Activated T-cell treated with anti-CD3 and anti-CD28 coated beads, Interleukin-2, amount 50 U/mL, for 72 hours (primary cell): ENCODE data around the gene MRC2. TPM values are rescaled to one million over a fixed set of nuclear protein-coding genes. Genes with fewer than 3 reads are reported as not detected.
A peak's percentile ranks its signal among the peaks of the same experiment; 100 is the strongest.
"Not testable (repeated sequence)": the region's sequence is repeated elsewhere in the genome, so short reads cannot be mapped to it uniquely, and the experiment has no call there.

Experiments used
- ATAC-seq, 2 donors: fragments of 150-1000 bp; cut with Tn5 transposase; replicated peaks in 1 of 2; 2 replicates each; pipeline ENCODE4 v1.10.0; 2021; ENCODE audit warnings: moderate library complexity in 2 of 2, mild to moderate bottlenecking in 1 of 2
- DNase-seq, 2 donors: peaks; one replicate each; pipeline ENCODE4 v3.0.0; 2021 to 2022; ENCODE audit warnings: mixed read lengths in 1 of 2
- H3K27ac Mint-ChIP-seq: one replicate; pipeline ENCODE4 v1.8.0; 2022; ENCODE audit warnings: mild to moderate bottlenecking, moderate library complexity, mixed read lengths
- H3K27me3 Mint-ChIP-seq: one replicate; pipeline ENCODE4 v1.8.0; 2022; ENCODE audit warnings: low read depth, mixed read lengths
- H3K36me3 Mint-ChIP-seq, 2 donors: one replicate each; pipeline ENCODE4 v1.8.0; 2022; ENCODE audit warnings: mixed read lengths in 2 of 2, mild to moderate bottlenecking in 1 of 2; ENCODE audit not compliant: insufficient read depth in 2 of 2
- H3K4me1 Mint-ChIP-seq: one replicate; pipeline ENCODE4 v1.8.0; 2022; ENCODE audit warnings: low read depth, mixed read lengths
- H3K4me3 Mint-ChIP-seq, 2 donors: one replicate each; pipeline ENCODE4 v1.8.0; 2022; ENCODE audit warnings: mild to moderate bottlenecking in 2 of 2, mixed read lengths in 2 of 2, moderate library complexity in 2 of 2
- H3K9me3 Mint-ChIP-seq, 2 donors: one replicate each; pipeline ENCODE4 v1.8.0; 2022; ENCODE audit warnings: mixed read lengths in 2 of 2
- total RNA-seq, 2 donors: library from RNA; stranded (reverse); gene quantifications; one replicate each; pipeline ENCODE4 v1.2.3, GENCODE V29; 2022

The MRC2 gene
- total RNA-seq, 2 donors from 2014 or later: 6.1 to 14.2 TPM

GRCh38 chr17:62689441-62690167, 62.1 kb downstream of the MRC2 start:
- no peak for DNase-seq
- Mint-ChIP-seq H3K36me3 (no peaks in the 10 kb centered on the region), H3K27ac (no peak overlapping the region), H3K4me3 (no peak overlapping the region), H3K27me3 (peaks cover 8% of the 10 kb centered on the region), H3K9me3 (no peaks in the 10 kb centered on the region), H3K4me1 (peaks cover 7% of the 10 kb centered on the region)
- no peak for ATAC-seq

GRCh38 chr17:62690168-62690897, 62.9 kb downstream of the MRC2 start:
- Mint-ChIP-seq H3K36me3 (no peaks in the 10 kb centered on the region), H3K27me3 (peaks cover 8% of the 10 kb centered on the region), H3K27ac (no peak overlapping the region), H3K4me3 (no peak overlapping the region), H3K9me3 (no peaks in the 10 kb centered on the region), H3K4me1 (peaks cover 1% of the 10 kb centered on the region)
- DNase-seq (no peak), ATAC-seq (no peak)

GRCh38 chr17:62691589-62691915, 64.1 kb downstream of the MRC2 start:
- not testable (repeated sequence) for DNase-seq, H3K9me3 Mint-ChIP-seq, ATAC-seq, H3K27ac Mint-ChIP-seq, H3K27me3 Mint-ChIP-seq, H3K4me1 Mint-ChIP-seq, H3K4me3 Mint-ChIP-seq, H3K36me3 Mint-ChIP-seq

- H3K4me1 Mint-ChIP-seq: no peaks in the 10 kb centered on the region
- H3K4me3 Mint-ChIP-seq: no peak overlapping the region
- H3K27me3 Mint-ChIP-seq: peaks cover 8% of the 10 kb centered on the region
- ATAC-seq: no peak
- H3K36me3 Mint-ChIP-seq: no peaks in the 10 kb centered on the region
- no peaks in the 10 kb centered on the region for H3K9me3 Mint-ChIP-seq
- no peak overlapping the region for H3K27ac Mint-ChIP-seq
- no peak for DNase-seq
These were observed 64.7 kb downstream of the MRC2 start for GRCh38 chr17:62692159-62692651.

GRCh38 chr17:62692721-62693431, 65.4 kb downstream of the MRC2 start:
- no peak overlapping the region for H3K27ac Mint-ChIP-seq
- H3K4me1 Mint-ChIP-seq: no peaks in the 10 kb centered on the region
- H3K9me3 Mint-ChIP-seq: no peaks in the 10 kb centered on the region
- ATAC-seq: peak in 1 of 2 donors; percentile 39
- no peaks in the 10 kb centered on the region for H3K36me3 Mint-ChIP-seq
- H3K4me3 Mint-ChIP-seq: no peak overlapping the region
- H3K27me3 Mint-ChIP-seq: peaks cover 8% of the 10 kb centered on the region
- no peak for DNase-seq

GRCh38 chr17:62693616-62694409, 66.3 kb downstream of the MRC2 start:
- H3K4me3 Mint-ChIP-seq: no peak overlapping the region
- H3K27me3 Mint-ChIP-seq: peaks cover 8% of the 10 kb centered on the region
- ATAC-seq: no peak
- no peaks in the 10 kb centered on the region for H3K36me3 Mint-ChIP-seq
- no peak overlapping the region for H3K27ac Mint-ChIP-seq
- DNase-seq: no peak
- no peaks in the 10 kb centered on the region for H3K9me3 Mint-ChIP-seq
- no peaks in the 10 kb centered on the region for H3K4me1 Mint-ChIP-seq

GRCh38 chr17:62695093-62695738, 67.7 kb downstream of the MRC2 start:
- DNase-seq, ATAC-seq, H3K4me1 Mint-ChIP-seq, H3K4me3 Mint-ChIP-seq, H3K9me3 Mint-ChIP-seq, H3K27ac Mint-ChIP-seq, H3K36me3 Mint-ChIP-seq: not testable (repeated sequence)
- peaks cover 18% of the 10 kb centered on the region for H3K27me3 Mint-ChIP-seq

- H3K27me3 Mint-ChIP-seq: peaks cover 18% of the 10 kb centered on the region
- H3K36me3 Mint-ChIP-seq: no peaks in the 10 kb centered on the region
- no peak overlapping the region for H3K27ac Mint-ChIP-seq
- H3K4me3 Mint-ChIP-seq: no peak overlapping the region
- no peak for ATAC-seq
- no peak for DNase-seq
- H3K4me1 Mint-ChIP-seq: no peaks in the 10 kb centered on the region
- H3K9me3 Mint-ChIP-seq: no peaks in the 10 kb centered on the region
These were observed 68.8 kb downstream of the MRC2 start for GRCh38 chr17:62696256-62696655.

- no peaks in the 10 kb centered on the region for H3K4me1 Mint-ChIP-seq
- H3K27me3 Mint-ChIP-seq: peaks cover 18% of the 10 kb centered on the region
- no peak overlapping the region for H3K4me3 Mint-ChIP-seq
- ATAC-seq (no peak), DNase-seq (no peak)
- H3K27ac Mint-ChIP-seq: no peak overlapping the region
- no peaks in the 10 kb centered on the region for H3K9me3 Mint-ChIP-seq
- no peaks in the 10 kb centered on the region for H3K36me3 Mint-ChIP-seq
These were observed 69.4 kb downstream of the MRC2 start for GRCh38 chr17:62696726-62697490.

- not testable (repeated sequence) for H3K36me3 Mint-ChIP-seq, H3K9me3 Mint-ChIP-seq, H3K4me3 Mint-ChIP-seq, DNase-seq, H3K27ac Mint-ChIP-seq, ATAC-seq, H3K4me1 Mint-ChIP-seq
- peaks cover 23% of the 10 kb centered on the region for H3K27me3 Mint-ChIP-seq
These were observed 71.0 kb downstream of the MRC2 start for GRCh38 chr17:62698459-62698858.

- no peak overlapping the region for H3K27ac Mint-ChIP-seq
These were observed 73.7 kb downstream of the MRC2 start for GRCh38 chr17:62700964-62701705.

More at GRCh38 chr17:62700964-62701705, 73.7 kb downstream of the MRC2 start:
- H3K4me1 Mint-ChIP-seq: peaks cover 16% of the 10 kb centered on the region
- DNase-seq (no peak), ATAC-seq (no peak)
- peaks cover 30% of the 10 kb centered on the region for H3K27me3 Mint-ChIP-seq
- H3K36me3 Mint-ChIP-seq: no peaks in the 10 kb centered on the region
- no peak overlapping the region for H3K4me3 Mint-ChIP-seq
- no peaks in the 10 kb centered on the region for H3K9me3 Mint-ChIP-seq
